Muscle layer of duodenum (tissue), 2 donors: ENCODE data around the gene ZEB1.
"Not testable (repeated sequence)": the region's sequence is repeated elsewhere in the genome, so short reads cannot be mapped to it uniquely, and the experiment has no call there.

ENCODE experiments used
- H3K27ac ChIP-seq: one replicate; pipeline ENCODE4 v1.7.0; 2013; ENCODE audit warnings: mild to moderate bottlenecking, low read length
- H3K27me3 ChIP-seq: one replicate; pipeline ENCODE4 v1.7.0; 2013; ENCODE audit warnings: low read depth, mild to moderate bottlenecking, control low read depth, low read length
- H3K36me3 ChIP-seq, 2 donors: one replicate each; pipeline ENCODE4 v1.7.0; 2013; ENCODE audit warnings: low read length in 2 of 2, control low read depth in 1 of 2, mild to moderate bottlenecking in 1 of 2; ENCODE audit not compliant: insufficient read depth in 2 of 2, control insufficient read depth in 1 of 2
- H3K4me1 ChIP-seq, 2 donors: one replicate each; pipeline ENCODE4 v1.7.0; 2013; ENCODE audit warnings: low read length in 2 of 2, mild to moderate bottlenecking in 2 of 2, control low read depth in 1 of 2, moderate library complexity in 1 of 2; ENCODE audit not compliant: insufficient read depth in 2 of 2, control insufficient read depth in 1 of 2
- H3K4me3 ChIP-seq, 2 donors: one replicate each; pipeline ENCODE4 v1.7.0; 2013; ENCODE audit warnings: low read length in 2 of 2, low read depth in 1 of 2, mild to moderate bottlenecking in 1 of 2
- H3K9me3 ChIP-seq, 2 donors: one replicate each; pipeline ENCODE4 v1.7.0; 2013; ENCODE audit warnings: low read length in 2 of 2, control low read depth in 1 of 2, mild to moderate bottlenecking in 1 of 2; ENCODE audit not compliant: control insufficient read depth in 1 of 2
- donor health status: healthy.

Gene ZEB1

GRCh38 chr10:31399171-31399570 is 80.2 kb downstream of the ZEB1 start:
- Histone ChIP-seq H3K4me1 (peaks cover 0 to 22% of the 10 kb centered on the region in 2 donors), H3K27ac (no peak overlapping the region), H3K4me3 (no peak overlapping the region), H3K9me3 (no peaks in the 10 kb centered on the region), H3K36me3 (no peaks in the 10 kb centered on the region), H3K27me3 (no peaks in the 10 kb centered on the region)

GRCh38 chr10:31399631-31400030 is 80.6 kb downstream of the ZEB1 start:
- H3K36me3 ChIP-seq = no peaks in the 10 kb centered on the region
- peaks cover 0 to 22% of the 10 kb centered on the region in 2 donors for H3K4me1 ChIP-seq
- no peak overlapping the region for H3K27ac ChIP-seq
- no peak overlapping the region for H3K4me3 ChIP-seq
- H3K9me3 ChIP-seq = no peaks in the 10 kb centered on the region
- no peaks in the 10 kb centered on the region for H3K27me3 ChIP-seq

GRCh38 chr10:31401287-31401686 is 82.3 kb downstream of the ZEB1 start:
- H3K27me3 ChIP-seq = no peaks in the 10 kb centered on the region
- H3K4me1 ChIP-seq = peaks cover 0 to 10% of the 10 kb centered on the region in 2 donors

GRCh38 chr10:31404640-31405039 is 85.6 kb downstream of the ZEB1 start:
- Histone ChIP-seq H3K27ac (no peak overlapping the region), H3K4me3 (no peak overlapping the region), H3K27me3 (no peaks in the 10 kb centered on the region), H3K9me3 (no peaks in the 10 kb centered on the region), H3K36me3 (no peaks in the 10 kb centered on the region), H3K4me1 (peaks cover 0 to 5% of the 10 kb centered on the region in 2 donors)

More at GRCh38 chr10:31401287-31401686, 82.3 kb downstream of the ZEB1 start:
- no peak overlapping the region for H3K27ac ChIP-seq
- no peaks in the 10 kb centered on the region for H3K9me3 ChIP-seq
- no peak overlapping the region for H3K4me3 ChIP-seq
- H3K36me3 ChIP-seq = no peaks in the 10 kb centered on the region

GRCh38 chr10:31405829-31406228 is 86.8 kb downstream of the ZEB1 start:
- not testable (repeated sequence) for H3K36me3 ChIP-seq, H3K27me3 ChIP-seq, H3K4me1 ChIP-seq, H3K9me3 ChIP-seq, H3K4me3 ChIP-seq, H3K27ac ChIP-seq

- not testable (repeated sequence) for H3K27me3 ChIP-seq, H3K27ac ChIP-seq, H3K9me3 ChIP-seq, H3K36me3 ChIP-seq, H3K4me3 ChIP-seq, H3K4me1 ChIP-seq
These were observed 93.4 kb downstream of the ZEB1 start for GRCh38 chr10:31412397-31412796.

DNA sequence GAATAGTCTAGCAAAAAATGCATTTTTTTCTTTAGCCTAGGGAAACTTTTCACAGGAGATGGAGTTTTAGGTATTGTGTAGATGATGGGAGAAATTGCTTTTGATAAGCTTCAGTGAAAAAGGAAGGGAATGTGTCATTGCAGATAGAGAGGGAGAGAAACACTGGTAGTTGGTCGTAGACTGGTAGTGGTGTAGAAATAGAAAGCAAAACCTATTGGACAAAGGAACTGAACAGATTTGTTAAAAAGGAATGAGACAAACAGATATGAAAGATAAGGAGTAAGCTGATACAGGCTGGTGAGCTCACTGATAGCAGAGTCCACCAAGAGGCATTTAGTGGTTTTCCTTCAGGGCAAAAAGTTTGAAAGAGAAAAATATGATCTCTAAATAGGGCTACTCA is 94.3 kb downstream of the ZEB1 start:
- H3K27me3 ChIP-seq = no peaks in the 10 kb centered on the region
- peaks cover 0 to 5% of the 10 kb centered on the region in 2 donors for H3K4me1 ChIP-seq
- H3K4me3 ChIP-seq = no peak overlapping the region
- H3K36me3 ChIP-seq = no peaks in the 10 kb centered on the region
- H3K27ac ChIP-seq = no peak overlapping the region
- no peaks in the 10 kb centered on the region for H3K9me3 ChIP-seq

- H3K27ac ChIP-seq = no peak overlapping the region
- H3K9me3 ChIP-seq = no peaks in the 10 kb centered on the region
- no peak overlapping the region for H3K4me3 ChIP-seq
- H3K36me3 ChIP-seq = no peaks in the 10 kb centered on the region
- peaks cover 0 to 17% of the 10 kb centered on the region in 2 donors for H3K4me1 ChIP-seq
- no peaks in the 10 kb centered on the region for H3K27me3 ChIP-seq
These were observed 99.5 kb downstream of the ZEB1 start for GRCh38 chr10:31418481-31418880.

DNA sequence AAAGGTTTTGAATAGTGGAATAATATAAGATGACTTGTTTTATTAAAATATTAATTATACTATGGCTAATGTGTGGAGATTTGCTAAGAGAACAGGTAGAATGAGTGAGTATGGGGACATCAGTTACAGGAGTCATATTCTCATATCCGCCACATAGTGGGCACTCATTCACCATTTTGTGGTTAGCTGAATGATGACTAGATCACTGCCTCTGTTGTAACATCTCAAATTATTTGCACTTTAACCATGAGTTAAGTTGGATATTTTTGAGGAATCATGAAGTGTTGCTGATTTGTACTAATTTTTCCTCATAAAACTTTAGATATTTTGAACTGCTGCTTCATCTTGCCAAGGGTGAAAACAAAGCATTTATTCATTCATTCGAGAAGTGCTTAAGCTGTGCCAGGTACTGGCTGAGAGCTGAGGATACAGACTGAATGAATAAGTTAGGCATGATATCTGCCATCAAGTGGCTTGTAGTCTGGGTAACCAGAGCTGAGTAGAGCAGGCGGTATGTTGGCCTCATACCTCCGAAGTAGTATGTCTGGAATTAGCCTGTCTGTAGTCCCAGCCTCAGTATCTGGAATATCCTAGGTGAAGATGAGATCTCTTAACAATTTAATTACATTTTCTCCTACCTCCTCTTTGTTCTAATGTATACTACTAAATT is 100.5 kb downstream of the ZEB1 start:
- H3K27ac ChIP-seq = no peak overlapping the region
- no peaks in the 10 kb centered on the region for H3K36me3 ChIP-seq
- no peak overlapping the region for H3K4me3 ChIP-seq
- H3K27me3 ChIP-seq = no peaks in the 10 kb centered on the region
- H3K4me1 ChIP-seq = peaks cover 0 to 19% of the 10 kb centered on the region in 2 donors
- no peaks in the 10 kb centered on the region for H3K9me3 ChIP-seq

DNA sequence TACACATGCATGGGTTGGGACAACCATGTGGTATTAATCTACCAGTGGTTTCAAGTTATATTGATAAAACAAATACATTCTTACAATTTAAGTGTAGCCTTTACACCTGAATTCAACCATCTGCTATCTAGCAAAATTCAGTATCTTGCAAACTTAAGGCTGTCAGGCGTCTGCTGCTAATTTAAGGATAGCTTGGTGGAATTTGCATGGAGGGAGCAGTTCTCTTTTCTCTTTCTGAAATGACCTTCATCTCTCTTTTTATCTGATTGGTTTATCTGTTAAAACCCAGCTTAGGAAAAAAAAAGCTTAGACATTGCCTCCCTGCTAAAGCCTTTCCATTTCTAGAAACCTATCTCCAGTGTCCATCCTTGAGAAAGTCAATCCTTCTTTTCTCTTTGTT is 102.3 kb downstream of the ZEB1 start:
- H3K4me3 ChIP-seq = no peak overlapping the region
- no peaks in the 10 kb centered on the region for H3K9me3 ChIP-seq
- H3K4me1 ChIP-seq = peaks cover 0 to 22% of the 10 kb centered on the region in 2 donors
- no peaks in the 10 kb centered on the region for H3K27me3 ChIP-seq
- no peaks in the 10 kb centered on the region for H3K36me3 ChIP-seq
- H3K27ac ChIP-seq = no peak overlapping the region

GRCh38 chr10:31422634-31423033 is 103.6 kb downstream of the ZEB1 start:
- Histone ChIP-seq H3K36me3 (no peaks in the 10 kb centered on the region), H3K4me1 (peaks cover 0 to 22% of the 10 kb centered on the region in 2 donors), H3K27me3 (no peaks in the 10 kb centered on the region), H3K4me3 (no peak overlapping the region), H3K9me3 (no peaks in the 10 kb centered on the region), H3K27ac (no peak overlapping the region)

- Histone ChIP-seq H3K4me1 (peaks cover 0 to 14% of the 10 kb centered on the region in 2 donors), H3K27me3 (no peaks in the 10 kb centered on the region), H3K36me3 (no peaks in the 10 kb centered on the region), H3K9me3 (no peaks in the 10 kb centered on the region), H3K27ac (no peak overlapping the region), H3K4me3 (no peak overlapping the region)
These were observed 105.5 kb downstream of the ZEB1 start for GRCh38 chr10:31424473-31424872.
